ENCODE measurements around the gene UBE2L5. TPM values are rescaled to one million over a fixed set of nuclear protein-coding genes. Genes with fewer than 3 reads are reported as not detected.

The UBE2L5 gene
- total RNA-seq, 6 experiments from 2014 or later: not detected

DNA sequence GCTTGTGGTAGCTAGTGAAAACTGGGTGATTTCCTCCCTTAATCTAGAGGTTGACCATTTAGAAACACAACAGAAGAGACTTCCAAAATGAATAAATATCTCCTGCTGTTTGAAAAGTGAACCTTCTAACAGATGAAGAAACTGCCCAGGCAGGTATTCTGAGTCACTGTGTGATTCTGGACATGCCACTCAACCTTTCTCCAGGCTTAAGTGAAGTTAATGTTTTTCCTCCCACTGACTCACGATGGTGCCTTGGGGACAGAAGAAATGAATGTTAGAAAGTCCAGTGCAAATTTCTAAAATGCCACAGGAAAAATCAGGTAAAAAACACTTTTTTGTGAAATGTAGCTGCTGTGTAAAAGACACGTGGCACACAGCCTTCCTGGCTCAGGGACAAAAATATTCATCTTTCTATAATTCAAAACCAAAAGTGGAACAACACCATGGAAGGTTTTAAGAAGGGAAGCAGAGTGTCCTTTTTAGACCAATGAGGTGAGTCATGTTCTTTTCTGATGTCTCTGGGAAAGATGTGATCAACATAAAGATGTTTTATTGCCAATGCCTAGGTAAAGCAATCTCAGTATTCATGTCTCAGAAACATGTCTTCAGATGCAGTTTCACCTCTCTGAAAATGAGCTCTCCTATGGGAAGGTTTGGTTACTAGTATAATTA is 9.1 kb downstream of the UBE2L5 start:
- H3K27ac ChIP-seq: no peak overlapping the region
- H3K4me1 ChIP-seq: no peaks in the 10 kb centered on the region
- H3K27me3 ChIP-seq: no peaks in the 10 kb centered on the region
- DNase-seq (no peak), ATAC-seq (no peak)
- H3K36me3 ChIP-seq: no peaks in the 10 kb centered on the region
- H3K4me3 ChIP-seq: no peak overlapping the region
- intact Hi-C loops (cut with DNase I): no loop called here
- TF ChIP-seq, protein P1, sequence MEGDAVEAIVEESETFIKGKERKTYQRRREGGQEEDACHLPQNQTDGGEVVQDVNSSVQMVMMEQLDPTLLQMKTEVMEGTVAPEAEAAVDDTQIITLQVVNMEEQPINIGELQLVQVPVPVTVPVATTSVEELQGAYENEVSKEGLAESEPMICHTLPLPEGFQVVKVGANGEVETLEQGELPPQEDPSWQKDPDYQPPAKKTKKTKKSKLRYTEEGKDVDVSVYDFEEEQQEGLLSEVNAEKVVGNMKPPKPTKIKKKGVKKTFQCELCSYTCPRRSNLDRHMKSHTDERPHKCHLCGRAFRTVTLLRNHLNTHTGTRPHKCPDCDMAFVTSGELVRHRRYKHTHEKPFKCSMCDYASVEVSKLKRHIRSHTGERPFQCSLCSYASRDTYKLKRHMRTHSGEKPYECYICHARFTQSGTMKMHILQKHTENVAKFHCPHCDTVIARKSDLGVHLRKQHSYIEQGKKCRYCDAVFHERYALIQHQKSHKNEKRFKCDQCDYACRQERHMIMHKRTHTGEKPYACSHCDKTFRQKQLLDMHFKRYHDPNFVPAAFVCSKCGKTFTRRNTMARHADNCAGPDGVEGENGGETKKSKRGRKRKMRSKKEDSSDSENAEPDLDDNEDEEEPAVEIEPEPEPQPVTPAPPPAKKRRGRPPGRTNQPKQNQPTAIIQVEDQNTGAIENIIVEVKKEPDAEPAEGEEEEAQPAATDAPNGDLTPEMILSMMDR (IDR thresholded peaks at IDR 0.05): no peak
- no peak for TF ChIP-seq POLR2A (IDR thresholded peaks at IDR 0.05)
- H3K9me3 ChIP-seq: no peaks in the 10 kb centered on the region
- WGBS (ENCODE audit: insufficient coverage, low coverage, low lambda C conversion rate, missing lambda C conversion rate): 37% methylated on average over 2 of the region's 2 CpGs

DNA sequence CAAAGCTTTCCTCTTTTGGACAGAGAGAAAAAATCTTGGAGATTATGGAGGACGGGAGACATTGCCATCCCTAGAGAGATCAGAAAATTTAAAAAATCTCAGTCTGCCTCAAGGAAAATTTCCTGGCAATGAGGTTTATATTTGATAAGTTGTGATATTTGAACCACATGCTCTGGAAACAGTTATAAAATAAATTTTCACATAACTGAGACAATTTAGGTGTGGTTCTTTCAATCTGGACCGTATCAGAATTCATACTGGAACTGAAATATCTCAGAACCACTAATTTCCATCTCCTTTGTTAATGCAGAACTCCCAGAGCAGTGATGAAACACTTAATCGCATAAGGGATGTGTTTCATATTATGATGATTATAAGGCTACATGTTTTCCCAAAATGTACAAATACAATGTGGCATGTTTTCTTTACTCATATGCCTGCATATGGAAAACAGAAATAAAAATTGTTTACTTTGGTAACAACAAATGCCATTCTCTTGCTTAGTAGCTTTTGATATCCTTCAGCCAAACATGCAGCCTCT is 13.7 kb downstream of the UBE2L5 start:
- Histone ChIP-seq H3K27me3 (no peaks in the 10 kb centered on the region), H3K4me1 (no peaks in the 10 kb centered on the region), H3K36me3 (no peaks in the 10 kb centered on the region), H3K27ac (no peak overlapping the region), H3K4me3 (no peak overlapping the region), H3K9me3 (no peaks in the 10 kb centered on the region)
- 69% methylated on average over 3 of the region's 3 CpGs for WGBS (ENCODE audit: insufficient coverage, low coverage, low lambda C conversion rate, missing lambda C conversion rate)
- DNase-seq (no peak), ATAC-seq (no peak)
- intact Hi-C loops (cut with DNase I): no loop called here
- TF ChIP-seq, protein P1 (IDR thresholded peaks at IDR 0.05): no peak
- TF ChIP-seq POLR2A (IDR thresholded peaks at IDR 0.05): no peak

DNA sequence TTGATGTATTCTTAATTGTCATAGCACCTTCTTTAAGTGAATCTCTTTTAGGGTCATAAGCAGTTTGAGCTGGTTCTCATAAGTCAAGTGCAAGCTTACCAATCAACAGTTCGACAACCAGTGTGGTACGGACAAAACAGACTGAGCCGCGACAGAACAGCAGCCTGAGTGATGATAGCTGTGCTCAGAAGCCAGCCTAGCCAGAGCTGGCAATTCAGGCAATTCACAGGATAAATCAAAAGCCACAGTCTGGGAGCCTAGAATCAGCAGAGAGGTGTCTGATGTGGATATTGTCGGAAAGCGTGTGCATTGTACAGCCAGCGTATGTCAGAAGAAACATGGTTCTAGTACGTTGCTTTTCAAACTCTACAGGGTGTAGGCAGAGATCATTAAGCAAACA is 14.9 kb downstream of the UBE2L5 start:
- DNase-seq (no peak), ATAC-seq (no peak)
- H3K27ac ChIP-seq: no peak overlapping the region
- H3K36me3 ChIP-seq: no peaks in the 10 kb centered on the region
- no peaks in the 10 kb centered on the region for H3K27me3 ChIP-seq
- 88% methylated on average over 4 of the region's 8 CpGs for WGBS (ENCODE audit: insufficient coverage, low coverage, low lambda C conversion rate, missing lambda C conversion rate)
- intact Hi-C loops (cut with DNase I): no loop called here
- TF ChIP-seq, protein P1 (IDR thresholded peaks at IDR 0.05): no peak
- TF ChIP-seq POLR2A (IDR thresholded peaks at IDR 0.05): no peak
- H3K9me3 ChIP-seq: no peaks in the 10 kb centered on the region
- H3K4me1 ChIP-seq: no peaks in the 10 kb centered on the region
- H3K4me3 ChIP-seq: no peak overlapping the region

DNA sequence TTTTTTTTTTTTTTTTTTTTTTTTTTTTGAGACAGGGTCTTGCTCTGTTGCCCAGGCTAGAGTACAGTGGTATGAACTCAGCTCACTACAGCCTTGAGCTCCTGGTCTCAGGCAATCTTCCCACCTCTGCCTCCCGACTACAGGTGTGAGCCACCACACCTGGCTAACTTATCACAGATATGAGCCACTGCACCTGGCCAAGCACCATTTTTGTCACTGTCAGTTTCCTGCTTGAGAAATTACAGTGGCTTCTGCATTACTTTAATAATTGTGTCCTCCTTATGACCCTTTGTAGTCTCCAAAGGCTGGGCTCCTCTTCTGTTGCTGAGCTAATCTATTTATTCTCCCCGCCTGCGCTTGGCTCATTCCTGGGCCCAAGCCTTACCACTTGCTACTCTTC is 16.0 kb downstream of the UBE2L5 start:
- no peak overlapping the region for H3K27ac ChIP-seq
- H3K27me3 ChIP-seq: no peaks in the 10 kb centered on the region
- no peak for TF ChIP-seq POLR2A (IDR thresholded peaks at IDR 0.05)
- TF ChIP-seq, protein P1 (IDR thresholded peaks at IDR 0.05): no peak
- no peaks in the 10 kb centered on the region for H3K4me1 ChIP-seq
- H3K9me3 ChIP-seq: no peaks in the 10 kb centered on the region
- H3K36me3 ChIP-seq: no peaks in the 10 kb centered on the region
- DNase-seq: no peak
- no peak for ATAC-seq
- no peak overlapping the region for H3K4me3 ChIP-seq
- 100% methylated on average over 2 of the region's 3 CpGs for WGBS (ENCODE audit: insufficient coverage, low coverage, low lambda C conversion rate, missing lambda C conversion rate)
- intact Hi-C loops (cut with DNase I): no loop called here
